NCI-H1105 treated with DMSO at 0.1 percent for 48 hours (cell line): ENCODE data around the gene EPHB2.
"Not testable (repeated sequence)": the region's sequence is repeated elsewhere in the genome, so short reads cannot be mapped to it uniquely, and the experiment has no call there.

Experiments used
- DNase-seq: peaks from one replicate; lab custom pipeline; 2025; lab: John Stamatoyannopoulos, UW

The EPHB2 gene

GRCh38 chr1:22710701-22711049 lies at the start of gene EPHB2:
EPHB2 (plus strand) TSS chr1:22710839; CDS start chr1:22710983, 144 bp downstream.
- peak; percentile 52 for DNase-seq

- no peak for DNase-seq
These were observed 48.8 kb upstream of the EPHB2 start for GRCh38 chr1:22661880-22662279.

- DNase-seq: peak; percentile 10
These were observed 48.3 kb upstream of the EPHB2 start for GRCh38 chr1:22662318-22662717.

- DNase-seq: no peak
These were observed 47.6 kb upstream of the EPHB2 start for GRCh38 chr1:22662986-22663408.

- DNase-seq: no peak
These were observed 44.9 kb upstream of the EPHB2 start for GRCh38 chr1:22665752-22666151.

GRCh38 chr1:22666412-22666811 lies 44.2 kb upstream of the EPHB2 start:
- DNase-seq: no peak

- DNase-seq: not testable (repeated sequence)
These were observed 41.8 kb upstream of the EPHB2 start for GRCh38 chr1:22668840-22669239.

GRCh38 chr1:22670352-22670975 lies 40.2 kb upstream of the EPHB2 start:
- no peak for DNase-seq

GRCh38 chr1:22671999-22672398 lies 38.6 kb upstream of the EPHB2 start:
- DNase-seq: no peak

- peak; percentile 23 for DNase-seq
These were observed 36.9 kb upstream of the EPHB2 start for GRCh38 chr1:22673486-22674409.

GRCh38 chr1:22674410-22674749 lies 36.3 kb upstream of the EPHB2 start:
- DNase-seq: no peak

- DNase-seq: not testable (repeated sequence)
These were observed 34.5 kb upstream of the EPHB2 start for GRCh38 chr1:22676151-22676550.

GRCh38 chr1:22676916-22677583 lies 33.6 kb upstream of the EPHB2 start:
- DNase-seq: no peak

GRCh38 chr1:22677931-22678896 lies 32.4 kb upstream of the EPHB2 start:
- DNase-seq: no peak

- DNase-seq: no peak
These were observed 29.9 kb upstream of the EPHB2 start for GRCh38 chr1:22680726-22681125.

GRCh38 chr1:22681556-22682276 lies 28.9 kb upstream of the EPHB2 start:
- no peak for DNase-seq

GRCh38 chr1:22683547-22683946 lies 27.1 kb upstream of the EPHB2 start:
- no peak for DNase-seq

- DNase-seq: no peak
These were observed 25.0 kb upstream of the EPHB2 start for GRCh38 chr1:22685591-22686059.

- DNase-seq: no peak
These were observed 23.4 kb upstream of the EPHB2 start for GRCh38 chr1:22687191-22687590.

GRCh38 chr1:22688466-22688865 lies 22.2 kb upstream of the EPHB2 start:
- DNase-seq: no peak

GRCh38 chr1:22689505-22689904 lies 21.1 kb upstream of the EPHB2 start:
- DNase-seq: peak; percentile 37
